Colonic mucosa (tissue), 4 donors: ENCODE measurements around the gene DLX3. TPM values are rescaled to one million over a fixed set of nuclear protein-coding genes. Genes with fewer than 3 reads are reported as not detected.

Source experiments
- DNase-seq: peaks from one replicate; pipeline ENCODE4 v3.0.0-alpha.2; 2020
- H3K27ac ChIP-seq: fragments of 200-600 bp; one replicate; pipeline ENCODE4 v1.8.0; 2021
- H3K27me3 ChIP-seq: fragments of 200-600 bp; one replicate; pipeline ENCODE4 v1.8.0; 2021
- H3K36me3 ChIP-seq: fragments of 200-600 bp; one replicate; pipeline ENCODE4 v1.8.0; 2021
- H3K4me1 ChIP-seq: fragments of 200-600 bp; one replicate; pipeline ENCODE4 v1.8.0; 2021; ENCODE audit warnings: mild to moderate bottlenecking
- H3K4me3 ChIP-seq: fragments of 200-600 bp; one replicate; pipeline ENCODE4 v1.8.0; 2021
- H3K9ac ChIP-seq, 2 donors: one replicate each; pipeline ENCODE4 v1.7.0; 2013; ENCODE audit warnings: control low read depth in 2 of 2, low read depth in 2 of 2, low read length in 2 of 2
- H3K9me3 ChIP-seq: fragments of 200-600 bp; one replicate; pipeline ENCODE4 v1.8.0; 2021
- intact Hi-C: fragments of 100-400 bp; cut with DNase I; formaldehyde crosslinking; loops from one replicate; pipeline ENCODE4 v1.14.1; 2022
- total RNA-seq, 2 donors: library from RNA; stranded (reverse); fragmentation: NEBNext Ultra II Directional in 1 of 2; extraction: Animal tissue kit (Norgen Biotek cat#: 25700) in 1 of 2; gene quantifications; one replicate each; pipeline ENCODE4 v1.2.1, GENCODE V29; 2021
- TF ChIP-seq, protein P1 (sequence below): fragments of 200-600 bp; IDR thresholded peaks from one replicate; pipeline ENCODE4 v1.8.0; 2022; ENCODE audit warnings: antibody characterized with exemption, mild to moderate bottlenecking
- donor health status: healthy.
- donor health status: DM: no; HTN: no; CAD: no.
- donor health status: DM: no; HTN: no; CAD: no.

DLX3 gene
- total RNA-seq, 2 donors from 2014 or later: 0.21 TPM; not detected in 1

DNA sequence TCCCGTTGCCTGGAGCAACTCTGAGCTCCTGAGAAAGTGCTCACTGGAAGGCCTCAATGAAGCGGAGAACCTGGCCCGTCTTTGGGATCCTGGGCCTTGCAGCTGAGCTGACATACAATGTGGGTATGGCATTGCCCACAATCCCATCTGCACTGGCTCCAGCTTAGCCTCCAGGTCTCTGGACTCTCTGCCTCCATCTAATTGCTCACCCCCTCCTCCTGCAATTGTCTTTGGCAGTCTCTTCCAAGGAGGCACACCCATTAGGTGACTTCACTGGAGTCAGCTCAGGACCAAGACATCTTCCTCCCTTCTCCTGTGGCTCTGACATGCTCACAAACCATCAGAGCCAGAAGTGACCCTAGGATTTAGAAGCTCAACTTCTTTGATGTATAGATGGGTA is 24.5 kb downstream of the DLX3 start:
- Histone ChIP-seq H3K9ac (no peak overlapping the region), H3K9me3 (no peaks in the 10 kb centered on the region), H3K27ac (no peak overlapping the region), H3K27me3 (peaks cover 82% of the 10 kb centered on the region), H3K36me3 (no peaks in the 10 kb centered on the region), H3K4me3 (no peak overlapping the region), H3K4me1 (peaks cover 7% of the 10 kb centered on the region)
- DNase-seq: no peak
- TF ChIP-seq, protein P1, sequence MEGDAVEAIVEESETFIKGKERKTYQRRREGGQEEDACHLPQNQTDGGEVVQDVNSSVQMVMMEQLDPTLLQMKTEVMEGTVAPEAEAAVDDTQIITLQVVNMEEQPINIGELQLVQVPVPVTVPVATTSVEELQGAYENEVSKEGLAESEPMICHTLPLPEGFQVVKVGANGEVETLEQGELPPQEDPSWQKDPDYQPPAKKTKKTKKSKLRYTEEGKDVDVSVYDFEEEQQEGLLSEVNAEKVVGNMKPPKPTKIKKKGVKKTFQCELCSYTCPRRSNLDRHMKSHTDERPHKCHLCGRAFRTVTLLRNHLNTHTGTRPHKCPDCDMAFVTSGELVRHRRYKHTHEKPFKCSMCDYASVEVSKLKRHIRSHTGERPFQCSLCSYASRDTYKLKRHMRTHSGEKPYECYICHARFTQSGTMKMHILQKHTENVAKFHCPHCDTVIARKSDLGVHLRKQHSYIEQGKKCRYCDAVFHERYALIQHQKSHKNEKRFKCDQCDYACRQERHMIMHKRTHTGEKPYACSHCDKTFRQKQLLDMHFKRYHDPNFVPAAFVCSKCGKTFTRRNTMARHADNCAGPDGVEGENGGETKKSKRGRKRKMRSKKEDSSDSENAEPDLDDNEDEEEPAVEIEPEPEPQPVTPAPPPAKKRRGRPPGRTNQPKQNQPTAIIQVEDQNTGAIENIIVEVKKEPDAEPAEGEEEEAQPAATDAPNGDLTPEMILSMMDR: no peak
- intact Hi-C loops: no loop called here

DNA sequence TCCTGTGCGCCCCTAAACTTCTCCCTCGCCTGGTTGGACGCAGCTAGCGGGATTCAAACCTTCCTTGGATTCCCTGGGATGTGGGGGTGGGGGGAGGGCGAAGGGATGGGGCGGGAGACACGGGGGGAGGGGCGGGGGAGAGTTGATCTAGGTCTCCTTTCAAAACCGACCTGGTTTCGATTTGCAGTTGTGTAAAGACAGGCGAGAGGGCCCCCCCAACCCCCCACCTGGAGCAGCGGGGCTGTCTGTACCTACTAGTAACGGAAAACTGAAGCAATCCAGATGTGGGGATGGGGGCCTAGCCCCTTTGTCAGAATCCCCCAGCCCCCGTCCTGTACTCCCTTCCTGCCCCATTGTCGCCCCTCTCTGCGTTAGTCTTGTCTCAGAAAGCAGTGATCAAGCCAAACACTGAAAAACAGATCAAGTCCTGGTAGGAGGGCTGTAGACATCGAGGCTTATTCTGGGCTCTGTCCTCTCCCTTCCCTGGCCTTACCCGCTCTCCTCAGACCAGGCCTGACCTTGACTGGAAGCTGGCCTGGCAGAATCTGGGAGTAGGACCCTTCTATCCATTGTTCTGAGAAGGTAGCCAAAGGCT is 25.1 kb downstream of the DLX3 start:
- Histone ChIP-seq H3K9ac (no peak overlapping the region), H3K27me3 (peaks cover 88% of the 10 kb centered on the region), H3K36me3 (no peaks in the 10 kb centered on the region), H3K4me3 (peak overlapping the region; percentile 50), H3K27ac (no peak overlapping the region), H3K9me3 (no peaks in the 10 kb centered on the region), H3K4me1 (peaks cover 7% of the 10 kb centered on the region)
- DNase-seq: no peak
- intact Hi-C loops: no loop called here
- TF ChIP-seq, protein P1: no peak

DNA sequence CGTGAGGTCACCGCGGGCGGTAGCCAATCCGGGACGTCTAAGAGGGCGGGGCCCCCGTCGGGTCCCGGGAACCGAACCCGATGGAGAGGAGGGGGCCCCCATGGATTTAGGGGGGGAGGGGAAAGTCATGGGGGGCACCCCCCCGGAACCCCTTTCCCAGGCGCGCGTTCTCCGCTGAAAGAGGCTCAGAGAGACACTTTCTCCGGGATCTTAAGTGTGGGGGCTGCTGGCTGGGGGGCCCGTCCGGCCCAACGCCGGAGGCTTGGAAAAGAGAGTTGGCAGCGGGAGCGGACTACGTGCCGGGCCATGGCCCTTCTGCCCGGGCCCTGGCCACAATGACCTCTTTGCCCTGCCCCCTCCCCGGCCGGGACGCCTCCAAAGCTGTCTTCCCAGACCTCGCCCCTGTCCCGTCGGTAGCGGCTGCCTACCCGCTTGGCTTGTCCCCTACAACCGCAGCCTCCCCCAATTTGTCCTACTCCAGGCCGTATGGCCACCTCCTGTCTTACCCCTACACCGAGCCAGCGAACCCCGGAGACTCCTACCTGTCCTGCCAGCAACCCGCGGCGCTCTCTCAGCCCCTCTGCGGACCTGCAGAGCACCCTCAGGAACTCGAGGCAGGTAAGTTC is 25.8 kb downstream of the DLX3 start, which contains the start of gene DLX4:
TSS of gene DLX4 (plus strand) at position 57 of the 626 bp plus-strand sequence. CDS start at position 336, 279 bp downstream.
- no peak within 1 kb of the TSS for H3K27ac ChIP-seq
- H3K9me3 ChIP-seq: no peaks in the 10 kb centered on the region
- TF ChIP-seq, protein P1: no peak
- peaks cover 7% of the 10 kb centered on the region for H3K4me1 ChIP-seq
- peak within 1 kb of the TSS; percentile 50 for H3K4me3 ChIP-seq
- no peak for DNase-seq
- H3K9ac ChIP-seq: no peak within 1 kb of the TSS
- H3K27me3 ChIP-seq: peaks cover 93% of the 10 kb centered on the region
- intact Hi-C loops: no loop called here
- no peaks in the 10 kb centered on the region for H3K36me3 ChIP-seq

DNA sequence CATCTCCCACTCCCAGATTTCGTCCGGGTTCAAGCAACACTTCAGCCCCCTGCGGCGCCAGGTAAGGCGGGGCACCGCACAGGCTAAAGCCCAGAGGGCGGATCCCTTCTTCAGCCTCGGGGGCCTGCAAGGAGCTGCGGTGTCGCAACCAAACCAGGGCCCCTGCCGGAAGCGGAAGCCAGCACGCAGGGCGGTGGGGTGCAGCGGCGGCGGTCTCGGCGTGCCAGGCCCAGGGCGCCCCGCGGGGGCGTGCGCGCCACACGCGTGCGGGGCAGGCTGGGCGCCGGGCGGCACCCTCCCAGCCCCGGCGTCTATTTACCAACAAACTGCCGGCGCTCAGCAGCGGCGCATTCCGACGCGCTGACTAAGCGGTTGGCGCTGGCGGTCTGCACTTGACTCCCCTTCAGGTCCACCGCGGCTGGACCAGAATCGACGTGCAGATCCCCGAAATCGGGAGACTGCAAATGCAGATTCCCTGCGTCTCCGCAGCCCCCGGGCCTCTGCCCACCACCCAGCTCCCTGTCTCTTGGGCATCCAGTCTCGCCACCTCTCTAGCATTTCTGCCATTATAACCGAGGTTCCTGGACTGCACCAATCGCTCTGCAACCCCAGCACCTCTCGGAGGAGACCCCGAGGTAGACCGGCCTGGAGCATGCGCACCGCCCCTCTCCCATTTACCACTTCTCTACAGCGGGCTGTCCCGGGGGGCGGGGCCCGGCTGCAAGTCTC is 26.5 kb downstream of the DLX3 start:
- H3K4me3 ChIP-seq: peak overlapping the region; percentile 50
- peaks cover 10% of the 10 kb centered on the region for H3K4me1 ChIP-seq
- peaks cover 94% of the 10 kb centered on the region for H3K27me3 ChIP-seq
- H3K9ac ChIP-seq: no peak overlapping the region
- no peaks in the 10 kb centered on the region for H3K36me3 ChIP-seq
- DNase-seq: peak; percentile 64
- H3K27ac ChIP-seq: no peak overlapping the region
- TF ChIP-seq, protein P1: no peak
- intact Hi-C loops: no loop called here
- no peaks in the 10 kb centered on the region for H3K9me3 ChIP-seq

DNA sequence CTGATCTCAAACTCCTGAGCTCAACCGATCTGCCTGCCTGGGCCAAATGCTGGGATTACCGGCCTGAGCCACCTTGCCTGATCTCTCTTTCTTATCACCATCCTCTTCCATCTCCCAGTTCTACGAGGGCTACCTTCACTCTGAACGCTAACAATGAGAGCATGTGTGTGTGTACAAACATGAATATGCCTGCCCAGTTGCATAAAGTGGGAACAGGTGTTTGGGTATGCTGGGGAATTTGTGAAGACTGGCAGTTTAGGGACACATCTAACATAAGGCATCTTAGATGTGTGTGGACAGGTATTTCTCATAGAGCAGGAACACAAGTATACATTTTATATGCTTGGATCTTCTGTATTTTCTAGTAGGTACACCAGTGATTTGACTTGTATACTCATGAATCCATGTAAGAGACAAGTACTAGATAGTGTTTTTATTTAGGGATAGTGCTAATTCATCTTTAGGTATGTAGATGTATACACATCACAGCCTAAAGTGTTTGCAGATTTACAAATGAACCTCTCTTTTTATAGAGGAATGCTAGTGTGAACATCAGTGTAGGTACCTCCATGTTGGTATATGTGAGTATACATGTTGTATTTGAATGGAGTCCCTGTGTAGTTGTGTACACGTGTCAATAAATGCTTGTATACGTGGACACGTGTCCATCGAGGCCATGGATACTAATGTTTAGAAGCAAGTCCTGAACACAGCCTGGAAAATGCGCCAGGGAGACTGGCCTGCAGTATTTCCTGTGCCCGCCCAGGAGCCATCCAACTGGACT is 27.2 kb downstream of the DLX3 start:
- H3K4me1 ChIP-seq: peaks cover 10% of the 10 kb centered on the region
- no peak overlapping the region for H3K9ac ChIP-seq
- no peak for DNase-seq
- TF ChIP-seq, protein P1: no peak
- peaks cover 93% of the 10 kb centered on the region for H3K27me3 ChIP-seq
- H3K4me3 ChIP-seq: peak overlapping the region; percentile 50
- intact Hi-C loops: no loop called here
- H3K36me3 ChIP-seq: no peaks in the 10 kb centered on the region
- H3K9me3 ChIP-seq: no peaks in the 10 kb centered on the region
- H3K27ac ChIP-seq: no peak overlapping the region
